Urothelium cell line (cell line): ENCODE results near the gene AP3S1.
"Not testable (repeated sequence)": the region's sequence is repeated elsewhere in the genome, so short reads cannot be mapped to it uniquely, and the experiment has no call there.

Experiments
- DNase-seq: peaks from one replicate; pipeline ENCODE4 v3.0.0; 2011; ENCODE audit warnings: low spot score, mixed read lengths
- FAIRE-seq: peaks from 2 replicates; lab custom pipeline; 2011; peaks lifted over from hg19 to GRCh38; lab: Jason Lieb, UNC

Gene AP3S1

GRCh38 chr5:115859378-115859777 lies 17.6 kb downstream of the AP3S1 start:
- DNase-seq (no peak), FAIRE-seq (no peak)

- DNase-seq = no peak
- FAIRE-seq = no peak
Observed at GRCh38 chr5:115869256-115869795, 27.6 kb downstream of the AP3S1 start.

- FAIRE-seq (no peak), DNase-seq (no peak)
Observed at GRCh38 chr5:115872447-115872846, 30.7 kb downstream of the AP3S1 start.

GRCh38 chr5:115873392-115873791 lies 31.7 kb downstream of the AP3S1 start:
- DNase-seq (no peak), FAIRE-seq (no peak)

GRCh38 chr5:115875447-115875846 lies 33.7 kb downstream of the AP3S1 start:
- FAIRE-seq = no peak

GRCh38 chr5:115877342-115877741 lies 35.6 kb downstream of the AP3S1 start:
- not testable (repeated sequence) for FAIRE-seq, DNase-seq

More at GRCh38 chr5:115875447-115875846, 33.7 kb downstream of the AP3S1 start:
- no peak for DNase-seq

- DNase-seq, FAIRE-seq: not testable (repeated sequence)
Observed at GRCh38 chr5:115882434-115882833, 40.7 kb downstream of the AP3S1 start.

GRCh38 chr5:115884704-115885103 lies 43.0 kb downstream of the AP3S1 start:
- DNase-seq (no peak), FAIRE-seq (no peak)

- FAIRE-seq, DNase-seq: not testable (repeated sequence)
Observed at GRCh38 chr5:115885208-115885607, 43.5 kb downstream of the AP3S1 start.

GRCh38 chr5:115888027-115888426 lies 46.3 kb downstream of the AP3S1 start:
- DNase-seq (no peak), FAIRE-seq (no peak)

- DNase-seq (no peak), FAIRE-seq (no peak)
Observed at GRCh38 chr5:115892021-115892420, 50.3 kb downstream of the AP3S1 start.

- FAIRE-seq = no peak
- no peak for DNase-seq
Observed at GRCh38 chr5:115894342-115894741, 52.6 kb downstream of the AP3S1 start.

GRCh38 chr5:115895821-115896220 lies 54.1 kb downstream of the AP3S1 start:
- no peak for FAIRE-seq

GRCh38 chr5:115898656-115899055 lies 56.9 kb downstream of the AP3S1 start:
- FAIRE-seq (no peak), DNase-seq (peak; percentile 10)

More at GRCh38 chr5:115895821-115896220, 54.1 kb downstream of the AP3S1 start:
- no peak for DNase-seq

GRCh38 chr5:115907177-115907576 lies 65.4 kb downstream of the AP3S1 start:
- FAIRE-seq (no peak), DNase-seq (no peak)

GRCh38 chr5:115913623-115914400 lies 72.1 kb downstream of the AP3S1 start:
- not testable (repeated sequence) for FAIRE-seq

GRCh38 chr5:115920171-115920725 lies 78.5 kb downstream of the AP3S1 start:
- no peak for DNase-seq
- no peak for FAIRE-seq

More at GRCh38 chr5:115913623-115914400, 72.1 kb downstream of the AP3S1 start:
- DNase-seq = not testable (repeated sequence)

- FAIRE-seq = not testable (repeated sequence)
- DNase-seq = peak; percentile 8
Observed at GRCh38 chr5:115928578-115929407, 87.1 kb downstream of the AP3S1 start.

- peak; percentile 80 for FAIRE-seq
- DNase-seq = peak; percentile 16
Observed at GRCh38 chr5:115930171-115930570, 88.4 kb downstream of the AP3S1 start.

GRCh38 chr5:115930630-115931337 lies 89.0 kb downstream of the AP3S1 start:
- no peak for FAIRE-seq
- no peak for DNase-seq
